IgD-negative memory B cell (primary cell): Measurements from ENCODE around the gene TRIM52. TPM values are rescaled to one million over a fixed set of nuclear protein-coding genes. Genes with fewer than 3 reads are reported as not detected.
"Not testable (repeated sequence)": the region's sequence is repeated elsewhere in the genome, so short reads cannot be mapped to it uniquely, and the experiment has no call there.

Source experiments
- H3K27ac Mint-ChIP-seq, 3 donors: one replicate each; pipeline ENCODE4 v1.8.0; 2020 to 2022; ENCODE audit warnings: mild to moderate bottlenecking in 3 of 3, mixed read lengths in 3 of 3, moderate library complexity in 1 of 3
- H3K27me3 Mint-ChIP-seq: one replicate; pipeline ENCODE4 v1.8.0; 2021; ENCODE audit warnings: mixed read lengths
- H3K36me3 Mint-ChIP-seq: one replicate; pipeline ENCODE4 v1.8.0; 2020; ENCODE audit warnings: mild to moderate bottlenecking, mixed read lengths
- H3K4me1 Mint-ChIP-seq, 3 donors: one replicate each; pipeline ENCODE4 v1.8.0; 2020 to 2022; ENCODE audit warnings: mixed read lengths in 3 of 3, mild to moderate bottlenecking in 1 of 3
- H3K4me3 Mint-ChIP-seq, 4 donors: one replicate each; pipeline ENCODE4 v1.8.0; 2020 to 2022; ENCODE audit warnings: mild to moderate bottlenecking in 4 of 4, mixed read lengths in 4 of 4, moderate library complexity in 3 of 4
- H3K9me3 Mint-ChIP-seq, 3 donors: one replicate each; pipeline ENCODE4 v1.8.0; 2020 to 2021; ENCODE audit warnings: mixed read lengths in 3 of 3, mild to moderate bottlenecking in 1 of 3
- polyA plus RNA-seq: library from polyadenylated mRNA; unstranded; fragments of 300-500 nt; fragmentation: Illumina TruSeq; gene quantifications from one replicate; pipeline ENCODE4 v1.2.3, GENCODE V29; 2021

TRIM52 gene
- polyA plus RNA-seq, 1 donor from 2014 or later: 31.6 TPM

GRCh38 chr5:181218795-181219124 lies 42.2 kb downstream of the TRIM52 start:
- Mint-ChIP-seq H3K27ac (peak overlapping the region in 2 of 3 donors; percentile 98 to 99), H3K27me3 (peaks cover 3% of the 10 kb centered on the region), H3K4me1 (peaks cover 18 to 26% (median 20%) of the 10 kb centered on the region in 3 donors), H3K4me3 (peak overlapping the region; percentile 84 to 99 (median 94)), H3K9me3 (peaks cover 0 to 8% (median 0%) of the 10 kb centered on the region in 3 donors), H3K36me3 (peaks cover 1% of the 10 kb centered on the region)

GRCh38 chr5:181217803-181218062 lies 43.2 kb downstream of the TRIM52 start:
- Mint-ChIP-seq H3K36me3 (no peaks in the 10 kb centered on the region), H3K4me1 (peaks cover 20 to 25% (median 21%) of the 10 kb centered on the region in 3 donors), H3K4me3 (peak overlapping the region; percentile 84 to 99 (median 94)), H3K9me3 (peaks cover 0 to 8% (median 0%) of the 10 kb centered on the region in 3 donors), H3K27ac (peak overlapping the region; percentile 98 to 100 (median 99)), H3K27me3 (peaks cover 3% of the 10 kb centered on the region)

- H3K27me3 Mint-ChIP-seq: peaks cover 3% of the 10 kb centered on the region
- peaks cover 0 to 7% (median 0%) of the 10 kb centered on the region in 3 donors for H3K9me3 Mint-ChIP-seq
- peaks cover 18 to 23% (median 19%) of the 10 kb centered on the region in 3 donors for H3K4me1 Mint-ChIP-seq
- peak overlapping the region; percentile 98 to 100 (median 99) for H3K27ac Mint-ChIP-seq
- H3K4me3 Mint-ChIP-seq: peak overlapping the region; percentile 84 to 99 (median 94)
- no peaks in the 10 kb centered on the region for H3K36me3 Mint-ChIP-seq
These were observed 43.7 kb downstream of the TRIM52 start for GRCh38 chr5:181217111-181217802.

GRCh38 chr5:181215997-181216989 lies 44.6 kb downstream of the TRIM52 start:
- peaks cover 3% of the 10 kb centered on the region for H3K27me3 Mint-ChIP-seq
- H3K9me3 Mint-ChIP-seq: peaks cover 0 to 3% (median 0%) of the 10 kb centered on the region in 3 donors
- peak overlapping the region; percentile 84 to 99 (median 94) for H3K4me3 Mint-ChIP-seq
- H3K36me3 Mint-ChIP-seq: no peaks in the 10 kb centered on the region
- H3K27ac Mint-ChIP-seq: peak overlapping the region; percentile 85 to 98 (median 93)
- peaks cover 13 to 15% (median 14%) of the 10 kb centered on the region in 3 donors for H3K4me1 Mint-ChIP-seq

- peak overlapping the region in 1 of 4 donors; percentile 36 for H3K4me3 Mint-ChIP-seq
- H3K36me3 Mint-ChIP-seq, H3K27me3 Mint-ChIP-seq, H3K9me3 Mint-ChIP-seq: not testable (repeated sequence)
- H3K27ac Mint-ChIP-seq: peak overlapping the region in 1 of 3 donors; percentile 67
- H3K4me1 Mint-ChIP-seq: peaks cover 10 to 14% (median 12%) of the 10 kb centered on the region in 3 donors
These were observed 46.7 kb downstream of the TRIM52 start for GRCh38 chr5:181214249-181214648.

- Mint-ChIP-seq H3K36me3 (no peaks in the 10 kb centered on the region), H3K27ac (no peak overlapping the region), H3K9me3 (peaks cover 0 to 5% (median 0%) of the 10 kb centered on the region in 3 donors), H3K27me3 (no peaks in the 10 kb centered on the region), H3K4me3 (peak overlapping the region in 1 of 4 donors; percentile 5), H3K4me1 (peaks cover 9 to 14% (median 9%) of the 10 kb centered on the region in 3 donors)
These were observed 48.0 kb downstream of the TRIM52 start for GRCh38 chr5:181212934-181213333.

GRCh38 chr5:181212080-181212479 lies 48.9 kb downstream of the TRIM52 start:
- Mint-ChIP-seq H3K4me3 (peak overlapping the region in 1 of 4 donors; percentile 33), H3K36me3 (no peaks in the 10 kb centered on the region), H3K4me1 (peaks cover 13 to 17% (median 16%) of the 10 kb centered on the region in 3 donors), H3K27ac (peak overlapping the region in 2 of 3 donors; percentile 18 to 23), H3K9me3 (peaks cover 0 to 6% (median 2%) of the 10 kb centered on the region in 3 donors), H3K27me3 (no peaks in the 10 kb centered on the region)

GRCh38 chr5:181211208-181211607 lies 49.7 kb downstream of the TRIM52 start:
- Mint-ChIP-seq H3K27me3 (peaks cover 5% of the 10 kb centered on the region), H3K36me3 (no peaks in the 10 kb centered on the region)

GRCh38 chr5:181210698-181211097 lies 50.2 kb downstream of the TRIM52 start:
- H3K36me3 Mint-ChIP-seq, H3K9me3 Mint-ChIP-seq, H3K27me3 Mint-ChIP-seq: not testable (repeated sequence)
- peak overlapping the region in 2 of 3 donors; percentile 37 to 85 for H3K27ac Mint-ChIP-seq
- H3K4me1 Mint-ChIP-seq: peaks cover 21 to 28% (median 23%) of the 10 kb centered on the region in 3 donors
- peak overlapping the region in 1 of 4 donors; percentile 33 for H3K4me3 Mint-ChIP-seq

More at GRCh38 chr5:181211208-181211607, 49.7 kb downstream of the TRIM52 start:
- Mint-ChIP-seq H3K4me3 (peak overlapping the region in 1 of 4 donors; percentile 33), H3K9me3 (peaks cover 0 to 6% (median 5%) of the 10 kb centered on the region in 3 donors), H3K4me1 (peaks cover 17 to 23% (median 23%) of the 10 kb centered on the region in 3 donors), H3K27ac (peak overlapping the region in 2 of 3 donors; percentile 37 to 85)

- not testable (repeated sequence) for H3K36me3 Mint-ChIP-seq, H3K9me3 Mint-ChIP-seq, H3K27ac Mint-ChIP-seq
- Mint-ChIP-seq H3K27me3 (peaks cover 11% of the 10 kb centered on the region), H3K4me1 (peaks cover 22 to 31% (median 23%) of the 10 kb centered on the region in 3 donors), H3K4me3 (peak overlapping the region in 1 of 4 donors; percentile 37)
These were observed 50.8 kb downstream of the TRIM52 start for GRCh38 chr5:181210148-181210547.

- not testable (repeated sequence) for H3K4me3 Mint-ChIP-seq, H3K36me3 Mint-ChIP-seq, H3K9me3 Mint-ChIP-seq
- H3K27ac Mint-ChIP-seq: peak overlapping the region in 1 of 3 donors; percentile 31
- peaks cover 22 to 31% (median 23%) of the 10 kb centered on the region in 3 donors for H3K4me1 Mint-ChIP-seq
- H3K27me3 Mint-ChIP-seq: peaks cover 11% of the 10 kb centered on the region
These were observed 51.9 kb downstream of the TRIM52 start for GRCh38 chr5:181209006-181209405.

GRCh38 chr5:181207960-181208253 lies 53.0 kb downstream of the TRIM52 start:
- peaks cover 11% of the 10 kb centered on the region for H3K27me3 Mint-ChIP-seq
- H3K4me3 Mint-ChIP-seq: peak overlapping the region; percentile 84 to 99 (median 96)
- H3K9me3 Mint-ChIP-seq: peaks cover 0 to 6% (median 5%) of the 10 kb centered on the region in 3 donors
- H3K27ac Mint-ChIP-seq: peak overlapping the region; percentile 99 to 100 (median 99)
- H3K36me3 Mint-ChIP-seq: no peaks in the 10 kb centered on the region
- peaks cover 18 to 34% (median 21%) of the 10 kb centered on the region in 3 donors for H3K4me1 Mint-ChIP-seq

- H3K36me3 Mint-ChIP-seq: no peaks in the 10 kb centered on the region
- peaks cover 11% of the 10 kb centered on the region for H3K27me3 Mint-ChIP-seq
- peak overlapping the region; percentile 99 to 100 (median 99) for H3K27ac Mint-ChIP-seq
- H3K4me1 Mint-ChIP-seq: peaks cover 18 to 33% (median 21%) of the 10 kb centered on the region in 3 donors
- peaks cover 0 to 6% (median 5%) of the 10 kb centered on the region in 3 donors for H3K9me3 Mint-ChIP-seq
- H3K4me3 Mint-ChIP-seq: peak overlapping the region; percentile 84 to 99 (median 96)
These were observed 53.6 kb downstream of the TRIM52 start for GRCh38 chr5:181207214-181207959.
